Rectal smooth muscle tissue (tissue), 1 donor: ENCODE data around the gene SIGMAR1.
A peak's percentile ranks its signal among the peaks of the same experiment; 100 is the strongest.

Source experiments
- H3K27ac ChIP-seq: one replicate; pipeline ENCODE4 v1.7.0; 2013; ENCODE audit warnings: low read depth, low read length, inconsistent platforms
- H3K27me3 ChIP-seq: one replicate; pipeline ENCODE4 v1.7.0; 2013; ENCODE audit warnings: low read length; ENCODE audit not compliant: control insufficient read depth, insufficient read depth
- H3K36me3 ChIP-seq: one replicate; pipeline ENCODE4 v1.7.0; 2013; ENCODE audit warnings: low read length; ENCODE audit not compliant: control insufficient read depth, insufficient read depth
- H3K4me1 ChIP-seq: one replicate; pipeline ENCODE4 v1.7.0; 2013; ENCODE audit warnings: low read length; ENCODE audit not compliant: control insufficient read depth, insufficient read depth
- H3K4me3 ChIP-seq: one replicate; pipeline ENCODE4 v1.7.0; 2013; ENCODE audit warnings: low read length
- H3K9ac ChIP-seq: one replicate; pipeline ENCODE4 v1.7.0; 2013; ENCODE audit warnings: low read length

Gene SIGMAR1

GRCh38 chr9:34665067-34665380 is 27.4 kb upstream of the SIGMAR1 start:
- peak overlapping the region; percentile 21 for H3K9ac ChIP-seq

GRCh38 chr9:34664281-34665066 is 26.9 kb upstream of the SIGMAR1 start:
- H3K36me3 ChIP-seq: peaks cover 4% of the 10 kb centered on the region
- H3K27ac ChIP-seq: peak overlapping the region; percentile 99
- peak overlapping the region; percentile 72 for H3K4me3 ChIP-seq
- no peaks in the 10 kb centered on the region for H3K27me3 ChIP-seq
- H3K4me1 ChIP-seq: peaks cover 3% of the 10 kb centered on the region
- H3K9ac ChIP-seq: peak overlapping the region; percentile 12

More at GRCh38 chr9:34665067-34665380, 27.4 kb upstream of the SIGMAR1 start:
- H3K4me1 ChIP-seq: peaks cover 3% of the 10 kb centered on the region
- peaks cover 4% of the 10 kb centered on the region for H3K36me3 ChIP-seq
- H3K4me3 ChIP-seq: peak overlapping the region; percentile 72
- H3K27ac ChIP-seq: peak overlapping the region; percentile 99
- H3K27me3 ChIP-seq: no peaks in the 10 kb centered on the region

- Histone ChIP-seq H3K4me1 (peaks cover 3% of the 10 kb centered on the region), H3K9ac (no peak overlapping the region), H3K36me3 (peaks cover 2% of the 10 kb centered on the region), H3K4me3 (no peak overlapping the region), H3K27me3 (no peaks in the 10 kb centered on the region), H3K27ac (no peak overlapping the region)
These were observed 25.7 kb upstream of the SIGMAR1 start for GRCh38 chr9:34663303-34663605.

- Histone ChIP-seq H3K9ac (no peak within 1 kb of the TSS), H3K4me3 (no peak within 1 kb of the TSS), H3K27ac (no peak within 1 kb of the TSS), H3K27me3 (no peaks in the 10 kb centered on the region), H3K36me3 (no peaks in the 10 kb centered on the region), H3K4me1 (peaks cover 3% of the 10 kb centered on the region)
These were observed 25.1 kb upstream of the SIGMAR1 start, which contains the start of gene CCL27 for GRCh38 chr9:34662526-34663302. CCL27 (minus strand) TSS chr9:34662657; CDS start chr9:34662633, 24 bp downstream.

GRCh38 chr9:34659592-34660253 is 22.1 kb upstream of the SIGMAR1 start:
- peaks cover 3% of the 10 kb centered on the region for H3K36me3 ChIP-seq
- no peak overlapping the region for H3K9ac ChIP-seq
- H3K27me3 ChIP-seq: no peaks in the 10 kb centered on the region
- no peak overlapping the region for H3K4me3 ChIP-seq
- H3K27ac ChIP-seq: no peak overlapping the region
- peaks cover 7% of the 10 kb centered on the region for H3K4me1 ChIP-seq

- no peak overlapping the region for H3K27ac ChIP-seq
- H3K36me3 ChIP-seq: peaks cover 3% of the 10 kb centered on the region
- H3K4me1 ChIP-seq: peaks cover 13% of the 10 kb centered on the region
- no peak overlapping the region for H3K4me3 ChIP-seq
- no peaks in the 10 kb centered on the region for H3K27me3 ChIP-seq
- H3K9ac ChIP-seq: no peak overlapping the region
These were observed 20.9 kb upstream of the SIGMAR1 start for GRCh38 chr9:34658461-34658860.

- Histone ChIP-seq H3K36me3 (peaks cover 3% of the 10 kb centered on the region), H3K9ac (no peak overlapping the region), H3K27me3 (no peaks in the 10 kb centered on the region), H3K4me1 (peaks cover 26% of the 10 kb centered on the region), H3K27ac (no peak overlapping the region), H3K4me3 (no peak overlapping the region)
These were observed 19.4 kb upstream of the SIGMAR1 start for GRCh38 chr9:34656992-34657391.

- Histone ChIP-seq H3K27me3 (no peaks in the 10 kb centered on the region), H3K4me1 (peaks cover 34% of the 10 kb centered on the region), H3K4me3 (no peak overlapping the region), H3K36me3 (peaks cover 3% of the 10 kb centered on the region), H3K9ac (no peak overlapping the region), H3K27ac (peak overlapping the region; percentile 93)
These were observed 17.8 kb upstream of the SIGMAR1 start for GRCh38 chr9:34655394-34655793.

GRCh38 chr9:34654323-34655051 is 16.9 kb upstream of the SIGMAR1 start:
- Histone ChIP-seq H3K27me3 (no peaks in the 10 kb centered on the region), H3K4me1 (peaks cover 34% of the 10 kb centered on the region), H3K4me3 (no peak overlapping the region), H3K36me3 (peaks cover 8% of the 10 kb centered on the region), H3K27ac (peak overlapping the region; percentile 93), H3K9ac (no peak overlapping the region)

GRCh38 chr9:34653151-34654072 is 15.8 kb upstream of the SIGMAR1 start:
- peaks cover 13% of the 10 kb centered on the region for H3K36me3 ChIP-seq
- H3K4me1 ChIP-seq: peaks cover 34% of the 10 kb centered on the region
- no peaks in the 10 kb centered on the region for H3K27me3 ChIP-seq
- H3K9ac ChIP-seq: no peak overlapping the region
- H3K4me3 ChIP-seq: peak overlapping the region; percentile 48
- peak overlapping the region; percentile 93 for H3K27ac ChIP-seq

GRCh38 chr9:34652602-34653000 is 15.0 kb upstream of the SIGMAR1 start:
- Histone ChIP-seq H3K4me3 (peak overlapping the region; percentile 48), H3K9ac (no peak overlapping the region), H3K36me3 (peaks cover 17% of the 10 kb centered on the region), H3K4me1 (peaks cover 41% of the 10 kb centered on the region), H3K27me3 (no peaks in the 10 kb centered on the region), H3K27ac (peak overlapping the region; percentile 93)
